ENCODE results near the gene NAV2.

The NAV2 gene

GRCh38 chr11:20035701-20036601, 323.3 kb downstream of the NAV2 start:
- H3K4me1 Mint-ChIP-seq (ENCODE audit: low read depth), result peaks cover 4% of the 10 kb centered on the region
- H3K4me3 Mint-ChIP-seq, result no peak overlapping the region
- no peak overlapping the region for H3K27ac Mint-ChIP-seq
- H3K27me3 Mint-ChIP-seq, result peaks cover 22% of the 10 kb centered on the region
- no peaks in the 10 kb centered on the region for H3K9me3 Mint-ChIP-seq
- no peaks in the 10 kb centered on the region for H3K36me3 Mint-ChIP-seq (ENCODE audit: low read depth)

GRCh38 chr11:20036626-20037335, 324.1 kb downstream of the NAV2 start:
- Mint-ChIP-seq H3K9me3 (no peaks in the 10 kb centered on the region), H3K27me3 (peaks cover 17% of the 10 kb centered on the region), H3K4me3 (no peak overlapping the region), H3K27ac (no peak overlapping the region), H3K4me1 (ENCODE audit: low read depth) (peaks cover 4% of the 10 kb centered on the region), H3K36me3 (ENCODE audit: low read depth) (no peaks in the 10 kb centered on the region)

- Mint-ChIP-seq H3K27ac (no peak overlapping the region), H3K27me3 (peaks cover 16% of the 10 kb centered on the region), H3K4me1 (ENCODE audit: low read depth) (peaks cover 4% of the 10 kb centered on the region), H3K4me3 (no peak overlapping the region), H3K9me3 (no peaks in the 10 kb centered on the region), H3K36me3 (ENCODE audit: low read depth) (no peaks in the 10 kb centered on the region)
Measured at GRCh38 chr11:20037396-20038153, 324.9 kb downstream of the NAV2 start.

- Mint-ChIP-seq H3K4me1 (ENCODE audit: low read depth) (peaks cover 4% of the 10 kb centered on the region), H3K4me3 (no peak overlapping the region), H3K27ac (no peak overlapping the region), H3K27me3 (peaks cover 8% of the 10 kb centered on the region), H3K9me3 (no peaks in the 10 kb centered on the region), H3K36me3 (ENCODE audit: low read depth) (no peaks in the 10 kb centered on the region)
Measured at GRCh38 chr11:20038412-20038811, 325.8 kb downstream of the NAV2 start.

GRCh38 chr11:20038972-20039371, 326.3 kb downstream of the NAV2 start:
- H3K27ac Mint-ChIP-seq, result no peak overlapping the region
- no peak overlapping the region for H3K4me3 Mint-ChIP-seq
- peaks cover 4% of the 10 kb centered on the region for H3K4me1 Mint-ChIP-seq (ENCODE audit: low read depth)
- no peaks in the 10 kb centered on the region for H3K36me3 Mint-ChIP-seq (ENCODE audit: low read depth)
- no peaks in the 10 kb centered on the region for H3K9me3 Mint-ChIP-seq
- peaks cover 8% of the 10 kb centered on the region for H3K27me3 Mint-ChIP-seq

- H3K27ac Mint-ChIP-seq, result no peak overlapping the region
- H3K9me3 Mint-ChIP-seq, result no peaks in the 10 kb centered on the region
- H3K4me1 Mint-ChIP-seq (ENCODE audit: low read depth), result peaks cover 4% of the 10 kb centered on the region
- peaks cover 3% of the 10 kb centered on the region for H3K27me3 Mint-ChIP-seq
- no peak overlapping the region for H3K4me3 Mint-ChIP-seq
- H3K36me3 Mint-ChIP-seq (ENCODE audit: low read depth), result no peaks in the 10 kb centered on the region
Measured at GRCh38 chr11:20041499-20041898, 328.9 kb downstream of the NAV2 start.

GRCh38 chr11:20042045-20042639, 329.5 kb downstream of the NAV2 start:
- no peaks in the 10 kb centered on the region for H3K9me3 Mint-ChIP-seq
- no peak overlapping the region for H3K27ac Mint-ChIP-seq
- H3K4me1 Mint-ChIP-seq (ENCODE audit: low read depth), result peaks cover 2% of the 10 kb centered on the region
- H3K4me3 Mint-ChIP-seq, result no peak overlapping the region
- H3K36me3 Mint-ChIP-seq (ENCODE audit: low read depth), result no peaks in the 10 kb centered on the region
- no peaks in the 10 kb centered on the region for H3K27me3 Mint-ChIP-seq

GRCh38 chr11:20042811-20043341, 330.2 kb downstream of the NAV2 start:
- no peaks in the 10 kb centered on the region for H3K36me3 Mint-ChIP-seq (ENCODE audit: low read depth)
- H3K27me3 Mint-ChIP-seq, result no peaks in the 10 kb centered on the region
- no peak overlapping the region for H3K4me3 Mint-ChIP-seq
- no peaks in the 10 kb centered on the region for H3K9me3 Mint-ChIP-seq
- no peak overlapping the region for H3K27ac Mint-ChIP-seq
- no peaks in the 10 kb centered on the region for H3K4me1 Mint-ChIP-seq (ENCODE audit: low read depth)

- Mint-ChIP-seq H3K4me3 (no peak overlapping the region), H3K9me3 (no peaks in the 10 kb centered on the region), H3K36me3 (ENCODE audit: low read depth) (no peaks in the 10 kb centered on the region), H3K4me1 (ENCODE audit: low read depth) (no peaks in the 10 kb centered on the region), H3K27ac (no peak overlapping the region), H3K27me3 (no peaks in the 10 kb centered on the region)
Measured at GRCh38 chr11:20043992-20044391, 331.4 kb downstream of the NAV2 start.

GRCh38 chr11:20045098-20045688, 332.6 kb downstream of the NAV2 start:
- no peaks in the 10 kb centered on the region for H3K27me3 Mint-ChIP-seq
- no peaks in the 10 kb centered on the region for H3K36me3 Mint-ChIP-seq (ENCODE audit: low read depth)
- H3K4me1 Mint-ChIP-seq (ENCODE audit: low read depth), result no peaks in the 10 kb centered on the region
- no peak overlapping the region for H3K4me3 Mint-ChIP-seq
- no peaks in the 10 kb centered on the region for H3K9me3 Mint-ChIP-seq
- H3K27ac Mint-ChIP-seq, result no peak overlapping the region

GRCh38 chr11:20046416-20046815, 333.8 kb downstream of the NAV2 start:
- H3K4me1 Mint-ChIP-seq (ENCODE audit: low read depth), result no peaks in the 10 kb centered on the region
- H3K9me3 Mint-ChIP-seq, result no peaks in the 10 kb centered on the region
- H3K4me3 Mint-ChIP-seq, result no peak overlapping the region
- H3K36me3 Mint-ChIP-seq (ENCODE audit: low read depth), result no peaks in the 10 kb centered on the region
- H3K27me3 Mint-ChIP-seq, result peaks cover 3% of the 10 kb centered on the region
- no peak overlapping the region for H3K27ac Mint-ChIP-seq

GRCh38 chr11:20047006-20047768, 334.6 kb downstream of the NAV2 start:
- H3K4me1 Mint-ChIP-seq (ENCODE audit: low read depth), result no peaks in the 10 kb centered on the region
- H3K9me3 Mint-ChIP-seq, result no peaks in the 10 kb centered on the region
- no peak overlapping the region for H3K4me3 Mint-ChIP-seq
- H3K36me3 Mint-ChIP-seq (ENCODE audit: low read depth), result no peaks in the 10 kb centered on the region
- H3K27me3 Mint-ChIP-seq, result peaks cover 3% of the 10 kb centered on the region
- H3K27ac Mint-ChIP-seq, result no peak overlapping the region

- Mint-ChIP-seq H3K27me3 (peaks cover 3% of the 10 kb centered on the region), H3K9me3 (no peaks in the 10 kb centered on the region), H3K27ac (no peak overlapping the region), H3K4me3 (no peak overlapping the region), H3K36me3 (ENCODE audit: low read depth) (no peaks in the 10 kb centered on the region), H3K4me1 (ENCODE audit: low read depth) (no peaks in the 10 kb centered on the region)
Measured at GRCh38 chr11:20047769-20048154, 335.1 kb downstream of the NAV2 start.

- Mint-ChIP-seq H3K4me3 (no peak overlapping the region), H3K36me3 (ENCODE audit: low read depth) (no peaks in the 10 kb centered on the region), H3K9me3 (no peaks in the 10 kb centered on the region), H3K27ac (no peak overlapping the region), H3K4me1 (ENCODE audit: low read depth) (no peaks in the 10 kb centered on the region), H3K27me3 (peaks cover 3% of the 10 kb centered on the region)
Measured at GRCh38 chr11:20048246-20048645, 335.6 kb downstream of the NAV2 start.

All from stimulated activated naive CD8-positive, alpha-beta T cell treated with anti-CD3 and anti-CD28 coated beads, Interleukin-15, Interleukin-2, amounts not matched to agents 100 ng/mL and 50 ng/mL, for 24 hours (primary cell).